Fibroblast of lung (primary cell): Measurements from ENCODE around the gene SNRPA.

Experiments used
- EZH2 ChIP-seq: IDR thresholded peaks from 2 replicates; pipeline ENCODE4 v1.5.1; 2012; ENCODE audit warnings: low read length, control low read depth, mild to moderate bottlenecking; ENCODE audit errors: missing control alignments
- TF ChIP-seq, protein P1 (sequence below), 2 donors: IDR thresholded peaks in 1 of 2; conservative IDR thresholded peaks in 1 of 2; 1 replicate in 1 of 2; 2 replicates in 1 of 2; pipeline ENCODE4 v1.5.1; 2011 to 2012; ENCODE audit warnings: low read length in 2 of 2, control low read depth in 1 of 2, inconsistent platforms in 1 of 2, low read depth in 1 of 2, mild to moderate bottlenecking in 1 of 2

- TF ChIP-seq EZH2: no peak
- TF ChIP-seq, protein P1, sequence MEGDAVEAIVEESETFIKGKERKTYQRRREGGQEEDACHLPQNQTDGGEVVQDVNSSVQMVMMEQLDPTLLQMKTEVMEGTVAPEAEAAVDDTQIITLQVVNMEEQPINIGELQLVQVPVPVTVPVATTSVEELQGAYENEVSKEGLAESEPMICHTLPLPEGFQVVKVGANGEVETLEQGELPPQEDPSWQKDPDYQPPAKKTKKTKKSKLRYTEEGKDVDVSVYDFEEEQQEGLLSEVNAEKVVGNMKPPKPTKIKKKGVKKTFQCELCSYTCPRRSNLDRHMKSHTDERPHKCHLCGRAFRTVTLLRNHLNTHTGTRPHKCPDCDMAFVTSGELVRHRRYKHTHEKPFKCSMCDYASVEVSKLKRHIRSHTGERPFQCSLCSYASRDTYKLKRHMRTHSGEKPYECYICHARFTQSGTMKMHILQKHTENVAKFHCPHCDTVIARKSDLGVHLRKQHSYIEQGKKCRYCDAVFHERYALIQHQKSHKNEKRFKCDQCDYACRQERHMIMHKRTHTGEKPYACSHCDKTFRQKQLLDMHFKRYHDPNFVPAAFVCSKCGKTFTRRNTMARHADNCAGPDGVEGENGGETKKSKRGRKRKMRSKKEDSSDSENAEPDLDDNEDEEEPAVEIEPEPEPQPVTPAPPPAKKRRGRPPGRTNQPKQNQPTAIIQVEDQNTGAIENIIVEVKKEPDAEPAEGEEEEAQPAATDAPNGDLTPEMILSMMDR (conservative IDR thresholded peaks at IDR 0.05 in 1 of 2, IDR thresholded peaks at IDR 0.05 in 1 of 2; ENCODE audit: low read depth in 1 of 2, low read length in 2 of 2): no peak
Observed at GRCh38 chr19:40807147-40808020, 56.4 kb downstream of the SNRPA start.
